SK-N-MC (cell line): ENCODE results near the gene ATXN1.

ENCODE experiments used
- EZH2 ChIP-seq: fragments of 200-600 bp; sonication (generic); IDR thresholded peaks from one replicate; pipeline ENCODE4 v1.6.1; 2017; ENCODE audit warnings: antibody characterized with exemption
- POLR2AphosphoS5 ChIP-seq: IDR thresholded peaks from 2 replicates; pipeline ENCODE4 v1.6.1; 2012; ENCODE audit warnings: mild to moderate bottlenecking, low read depth, low read length, borderline replicate concordance

DNA sequence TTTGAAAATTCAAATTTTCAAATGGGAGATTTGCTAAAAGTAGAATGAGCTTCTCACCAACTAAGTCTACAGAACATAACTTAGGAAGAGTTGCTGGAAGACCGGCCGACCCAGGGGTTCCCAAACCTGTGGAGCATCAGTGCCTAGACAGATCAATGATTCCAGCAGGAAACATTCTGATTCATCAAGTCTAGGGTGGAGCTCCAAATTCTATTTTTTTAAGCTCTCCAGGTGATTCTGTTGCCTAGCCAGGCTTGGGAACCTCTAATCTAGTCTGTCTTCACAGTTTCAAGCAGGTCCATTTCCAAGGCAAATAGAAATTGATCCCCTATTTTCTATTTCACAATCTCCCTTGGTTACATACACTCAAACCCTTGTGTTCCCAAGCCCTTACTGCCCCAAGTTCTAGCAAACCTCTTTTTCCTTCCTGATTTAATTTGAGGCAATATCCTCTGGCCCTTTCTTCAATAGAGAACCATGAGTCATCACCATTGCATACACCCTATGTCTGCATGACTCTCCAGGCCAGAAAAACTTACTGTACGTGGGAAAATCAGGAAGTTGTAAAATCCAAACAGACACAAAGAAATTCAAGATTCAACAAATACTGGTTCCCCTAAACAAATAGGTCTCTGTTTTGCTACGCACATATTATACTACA lies 8.9 kb downstream of the ATXN1 start:
- no peak for TF ChIP-seq POLR2AphosphoS5
- TF ChIP-seq EZH2, result no peak
